K562 (cell line): Measurements from ENCODE around the gene HVCN1. TPM values are rescaled to one million over a fixed set of nuclear protein-coding genes. Genes with fewer than 3 reads are reported as not detected.
A peak's percentile ranks its signal among the peaks of the same experiment; 100 is the strongest.

Experiments used
- CBFA2T3 ChIP-seq: fragments of 450-650 bp; IDR thresholded peaks from 2 replicates; pipeline ENCODE4 v1.6.1; 2017
- CEBPB ChIP-seq: fragments of 450-650 bp; IDR thresholded peaks from 2 replicates; pipeline ENCODE4 v1.6.1; 2016; ENCODE audit warnings: missing genetic modification characterization, missing compliant biosample characterization
- E2F6 ChIP-seq, 2 experiments: IDR thresholded peaks; 2 replicates each; pipeline ENCODE4 v1.6.1; 2011; ENCODE audit warnings: borderline replicate concordance in 1 of 2, control low read depth in 1 of 2, low read depth in 1 of 2, low read length in 1 of 2, mild to moderate bottlenecking in 1 of 2, mixed read lengths in 1 of 2, moderate library complexity in 1 of 2; ENCODE audit not compliant: insufficient read depth in 1 of 2, insufficient read length in 1 of 2, poor library complexity in 1 of 2, severe bottlenecking in 1 of 2; ENCODE audit errors: extremely low read depth in 1 of 2
- HDGF ChIP-seq: fragments of 450-650 bp; IDR thresholded peaks from 2 replicates; pipeline ENCODE4 v1.6.1; 2016
- HES1 ChIP-seq: fragments of 450-650 bp; IDR thresholded peaks from 2 replicates; pipeline ENCODE4 v1.6.1; 2016; ENCODE audit warnings: low read depth, mild to moderate bottlenecking, moderate library complexity
- HOXB6 ChIP-seq: fragments of 250-450 bp; sonication (Bioruptor Pico); IDR thresholded peaks from 2 replicates; pipeline ENCODE4 v1.5.1; 2022; ENCODE audit warnings: mild to moderate bottlenecking, borderline replicate concordance
- KDM1A ChIP-seq, 2 experiments: fragments of 450-650 bp; IDR thresholded peaks; 2 replicates each; pipeline ENCODE4 v1.6.1; 2016; ENCODE audit warnings: mild to moderate bottlenecking in 2 of 2
- MAFG ChIP-seq: fragments of 450-650 bp; conservative IDR thresholded peaks from 2 replicates; pipeline ENCODE4 v1.6.1; 2016; ENCODE audit warnings: missing genetic modification characterization, missing compliant biosample characterization
- MEF2D ChIP-seq: conservative IDR thresholded peaks from 2 replicates; pipeline ENCODE4 v1.6.1; 2016; ENCODE audit warnings: low read depth, missing genetic modification characterization, missing compliant biosample characterization
- MYC ChIP-seq, 2 experiments: fragments of 250-450 bp in 1 of 2; sonication (Bioruptor Pico) in 1 of 2; IDR thresholded peaks; 2 replicates each; pipeline versions ENCODE4 v1.5.1 to v1.6.1; 2012 to 2021; ENCODE audit warnings: low read depth in 2 of 2, borderline replicate concordance in 1 of 2, improper control_type of control experiment in 1 of 2, low read length in 1 of 2, mild to moderate bottlenecking in 1 of 2, moderate library complexity in 1 of 2
- PBX2 ChIP-seq, 2 experiments: IDR thresholded peaks in 1 of 2; conservative IDR thresholded peaks in 1 of 2; 2 replicates each; pipeline ENCODE4 v1.6.1; 2016; ENCODE audit warnings: low read depth in 2 of 2, mild to moderate bottlenecking in 1 of 2, missing compliant biosample characterization in 1 of 2, missing genetic modification characterization in 1 of 2, moderate library complexity in 1 of 2
- RCOR1 ChIP-seq, 2 experiments: IDR thresholded peaks; 2 replicates each; pipeline ENCODE4 v1.6.1; 2012; ENCODE audit warnings: low read depth in 2 of 2, low read length in 2 of 2, borderline replicate concordance in 1 of 2, improper control_type of control experiment in 1 of 2
- SMARCE1 ChIP-seq: fragments of 450-650 bp; IDR thresholded peaks from 2 replicates; pipeline ENCODE4 v1.7.1; 2016; ENCODE audit warnings: mild to moderate bottlenecking
- SRSF1 ChIP-seq: fragments of 200-400 bp; formaldehyde crosslinking; IDR thresholded peaks from 2 replicates; pipeline ENCODE4 v1.6.1; 2017; ENCODE audit warnings: mild to moderate bottlenecking, low read depth, low read length, moderate library complexity
- XRCC3 ChIP-seq: fragments of 450-650 bp; IDR thresholded peaks from 2 replicates; pipeline ENCODE4 v1.6.1; 2017; ENCODE audit warnings: mild to moderate bottlenecking, moderate library complexity
- ZFX ChIP-seq: sonication (generic); formaldehyde crosslinking; IDR thresholded peaks from 2 replicates; pipeline ENCODE4 v1.8.0; 2022; ENCODE audit warnings: mild to moderate bottlenecking, missing genetic modification reagents, moderate library complexity
- ZNF518B ChIP-seq: fragments of 250-450 bp; sonication (Bioruptor Pico); IDR thresholded peaks from 2 replicates; pipeline ENCODE4 v1.5.0; 2021; ENCODE audit warnings: mild to moderate bottlenecking, moderate library complexity
- ZNF717 ChIP-seq: fragments of 250-450 bp; sonication (Bioruptor Pico); IDR thresholded peaks from 2 replicates; pipeline ENCODE4 v1.5.0; 2021
- polyA plus RNA-seq, 8 experiments: library from polyadenylated mRNA; depleted of rRNA in 4 of 8; stranded (reverse) in 5 of 8; unstranded in 3 of 8; fragments of >200 nt; fragmentation: Nextera tagmentation in 2 of 8; fragmentation: Illumina TruSeq in 1 of 8; extraction: Ambion mirVana in 2 of 8; extraction: Trizol in 1 of 8; gene quantifications; 2 replicates each; pipeline versions ENCODE4 v1.2.1 to v1.2.3, GENCODE V29; 2011 to 2014; ENCODE audit warnings: inconsistent platforms in 1 of 8, missing spikeins in 1 of 8
- total RNA-seq, 7 experiments: library from RNA; depleted of rRNA in 6 of 7; stranded (reverse); fragments of >200 nt in 6 of 7; fragmentation: Illumina TruSeq in 2 of 7; extraction: Trizol in 2 of 7; gene quantifications; 2 replicates each; pipeline versions ENCODE4 v1.2.1 to v1.2.3, GENCODE V29; 2011 to 2021; ENCODE audit warnings: low replicate concordance in 1 of 7

HVCN1 gene
- total and polyA plus RNA-seq, 9 of the 15 experiments (the other 6 are each of a cell fraction or from before 2014, with no cell fraction given), result 0.21 to 1.4 (median 0.74) TPM

GRCh38 chr12:110639336-110640141 is 49.4 kb downstream of the HVCN1 start (continued):
- no peak for TF ChIP-seq HES1
- TF ChIP-seq KDM1A (IDR thresholded peaks at IDR 0.05), result 0 out of 4 replicates have a peak, but pooled peaks of 1 of the 2 experiments have one; percentile 23
- TF ChIP-seq CEBPB (tag), result peak; percentile 86
- no peak for TF ChIP-seq ZFX
- TF ChIP-seq XRCC3, result no peak
- TF ChIP-seq ZNF717 (CRISPR knock-in tag), result no peak
- peak; percentile 4; the same call in 1 of the 2 replicates for TF ChIP-seq MYC (IDR thresholded peaks at IDR 0.05; ENCODE audit: low read depth, low read length)
- no peak for TF ChIP-seq MYC (CRISPR knock-in tag; IDR thresholded peaks at IDR 0.05; ENCODE audit: borderline replicate concordance, low read depth)
- TF ChIP-seq PBX2 (CRISPR knock-in tag; IDR thresholded peaks at IDR 0.05; ENCODE audit: low read depth), result no peak
- peak; percentile 55 for TF ChIP-seq PBX2 (tag; conservative IDR thresholded peaks at IDR 0.05; ENCODE audit: low read depth)
- peak; percentile 26; the same call in 1 of the 2 replicates for TF ChIP-seq CBFA2T3
- TF ChIP-seq HOXB6 (CRISPR knock-in tag), result no peak
- peak in 1 of 2 experiments; percentile 31; a peak in 1 of 4 replicates for TF ChIP-seq RCOR1 (IDR thresholded peaks at IDR 0.05; ENCODE audit: borderline replicate concordance in 1 of 2, low read depth in 2 of 2, low read length in 2 of 2)
- peak; percentile 97 for TF ChIP-seq MEF2D (tag)
- no peak for TF ChIP-seq HDGF
- peak; percentile 59; the same call in 1 of the 2 replicates for TF ChIP-seq SMARCE1
- no peak for TF ChIP-seq E2F6 (IDR thresholded peaks at IDR 0.05; ENCODE audit: borderline replicate concordance in 1 of 2, extremely low read depth in 1 of 2, insufficient read depth in 1 of 2, insufficient read length in 1 of 2, low read depth in 1 of 2, low read length in 1 of 2, poor library complexity in 1 of 2, severe bottlenecking in 1 of 2)
- peak; percentile 95 for TF ChIP-seq MAFG (tag)
- TF ChIP-seq SRSF1, result no peak
- TF ChIP-seq ZNF518B (CRISPR knock-in tag), result no peak
